HepG2 (cell line): Measurements from ENCODE around the gene STUB1. TPM values are rescaled to one million over a fixed set of nuclear protein-coding genes. Genes with fewer than 3 reads are reported as not detected.

Experiments
- ATF3 ChIP-seq: sonication (generic); formaldehyde crosslinking; IDR thresholded peaks from 2 replicates; pipeline ENCODE4 v1.4.0; 2020; ENCODE audit warnings: missing genetic modification reagents
- ATF7-NPFF ChIP-seq: sonication (generic); formaldehyde crosslinking; IDR thresholded peaks from 2 replicates; pipeline ENCODE4 v1.8.1; 2023; ENCODE audit warnings: mild to moderate bottlenecking, low read depth, missing genetic modification reagents, moderate library complexity
- CREBL2 ChIP-seq: sonication (generic); formaldehyde crosslinking; IDR thresholded peaks from 2 replicates; pipeline ENCODE4 v1.8.1; 2023; ENCODE audit warnings: missing genetic modification reagents, mild to moderate bottlenecking, borderline replicate concordance
- ELF4 ChIP-seq: sonication (generic); formaldehyde crosslinking; IDR thresholded peaks from 2 replicates; pipeline ENCODE4 v1.5.0; 2020; ENCODE audit warnings: missing genetic modification reagents, mild to moderate bottlenecking, moderate library complexity, borderline replicate concordance
- ETV5 ChIP-seq: IDR thresholded peaks from 2 replicates; pipeline ENCODE4 v1.6.1; 2018; ENCODE audit warnings: missing biosample characterization, missing genetic modification reagents, inconsistent platforms, borderline replicate concordance
- KMT2B ChIP-seq: IDR thresholded peaks from 2 replicates; pipeline ENCODE4 v1.6.1; 2016; ENCODE audit warnings: missing genetic modification reagents, missing compliant biosample characterization
- NONO ChIP-seq, 2 experiments: fragments of 450-650 bp in 1 of 2; sonication (generic) in 1 of 2; formaldehyde crosslinking in 1 of 2; IDR thresholded peaks in 1 of 2; conservative IDR thresholded peaks in 1 of 2; 2 replicates each; pipeline versions ENCODE4 v1.6.1 to v1.8.0; 2017 to 2022; ENCODE audit warnings: mild to moderate bottlenecking in 1 of 2, missing genetic modification reagents in 1 of 2, moderate library complexity in 1 of 2
- PATZ1 ChIP-seq: sonication (generic); formaldehyde crosslinking; IDR thresholded peaks from 2 replicates; pipeline ENCODE4 v1.4.0; 2020; ENCODE audit warnings: missing genetic modification reagents
- SAFB2 ChIP-seq: sonication (generic); formaldehyde crosslinking; IDR thresholded peaks from 2 replicates; pipeline ENCODE4 v1.5.1; 2020; ENCODE audit warnings: missing genetic modification reagents, low read depth, mild to moderate bottlenecking, borderline replicate concordance
- TARDBP ChIP-seq: sonication (generic); formaldehyde crosslinking; IDR thresholded peaks from 2 replicates; pipeline ENCODE4 v1.8.0; 2022; ENCODE audit warnings: mild to moderate bottlenecking, missing genetic modification reagents
- TCF7 ChIP-seq: sonication (generic); IDR thresholded peaks from 2 replicates; pipeline ENCODE4 v1.6.1; 2016; ENCODE audit warnings: antibody characterized with exemption, low read depth
- TRIM22 ChIP-seq: fragments of 450-650 bp; IDR thresholded peaks from 2 replicates; pipeline ENCODE4 v1.6.1; 2017
- TSC22D2 ChIP-seq: sonication (generic); formaldehyde crosslinking; IDR thresholded peaks from 2 replicates; pipeline ENCODE4 v1.5.1; 2020; ENCODE audit warnings: missing genetic modification reagents, mild to moderate bottlenecking, borderline replicate concordance
- ZBTB26 ChIP-seq: IDR thresholded peaks from 2 replicates; pipeline ENCODE4 v1.6.1; 2016; ENCODE audit warnings: missing compliant biosample characterization, missing genetic modification reagents, borderline replicate concordance
- ZNF12 ChIP-seq: sonication (generic); formaldehyde crosslinking; IDR thresholded peaks from 2 replicates; pipeline ENCODE4 v1.5.0; 2020; ENCODE audit warnings: missing genetic modification reagents
- ZNF207 ChIP-seq: fragments of 450-650 bp; IDR thresholded peaks from 2 replicates; pipeline ENCODE4 v1.6.1; 2016; ENCODE audit warnings: antibody characterized with exemption, borderline replicate concordance
- ZNF224 ChIP-seq: sonication (generic); formaldehyde crosslinking; IDR thresholded peaks from 2 replicates; pipeline ENCODE4 v1.5.0; 2020; ENCODE audit warnings: mild to moderate bottlenecking, missing genetic modification reagents
- ZNF225 ChIP-seq: sonication (generic); formaldehyde crosslinking; IDR thresholded peaks from 2 replicates; pipeline ENCODE4 v1.4.0; 2020; ENCODE audit warnings: mild to moderate bottlenecking, missing genetic modification reagents
- ZNF260 ChIP-seq: sonication (generic); formaldehyde crosslinking; IDR thresholded peaks from 2 replicates; pipeline ENCODE4 v1.4.0; 2020; ENCODE audit warnings: missing genetic modification reagents, low read depth, mild to moderate bottlenecking, borderline replicate concordance
- ZNF431 ChIP-seq: sonication (generic); formaldehyde crosslinking; IDR thresholded peaks from 2 replicates; pipeline ENCODE4 v1.9.0; 2022; ENCODE audit warnings: missing genetic modification reagents, low read depth, mild to moderate bottlenecking, borderline replicate concordance
- ZNF570 ChIP-seq: sonication (generic); formaldehyde crosslinking; IDR thresholded peaks from 2 replicates; pipeline ENCODE4 v1.4.0; 2020; ENCODE audit warnings: mild to moderate bottlenecking, missing genetic modification reagents, borderline replicate concordance
- ZNF670 ChIP-seq: sonication (generic); formaldehyde crosslinking; IDR thresholded peaks from 2 replicates; pipeline ENCODE4 v1.8.0; 2022; ENCODE audit warnings: mild to moderate bottlenecking, missing genetic modification reagents, borderline replicate concordance
- ZNF674 ChIP-seq: sonication (generic); formaldehyde crosslinking; IDR thresholded peaks from 2 replicates; pipeline ENCODE4 v1.5.0; 2020; ENCODE audit warnings: low read depth, mild to moderate bottlenecking, missing genetic modification reagents
- ZNF878 ChIP-seq: sonication (generic); formaldehyde crosslinking; IDR thresholded peaks from 2 replicates; pipeline ENCODE4 v1.8.1; 2023; ENCODE audit warnings: mild to moderate bottlenecking, missing genetic modification reagents, moderate library complexity
- ZSCAN12 ChIP-seq: sonication (generic); formaldehyde crosslinking; IDR thresholded peaks from 2 replicates; pipeline ENCODE4 v1.9.0; 2021; ENCODE audit warnings: mild to moderate bottlenecking, missing genetic modification reagents
- ZSCAN29 ChIP-seq: sonication (generic); formaldehyde crosslinking; conservative IDR thresholded peaks from 2 replicates; pipeline ENCODE4 v1.4.0; 2020; ENCODE audit warnings: mild to moderate bottlenecking, missing genetic modification reagents
- polyA plus RNA-seq, 8 experiments: library from polyadenylated mRNA; depleted of rRNA in 3 of 8; stranded (reverse) in 7 of 8; unstranded in 1 of 8; fragments of >200 nt; fragmentation: Illumina TruSeq in 4 of 8; extraction: Trizol in 4 of 8; gene quantifications; 2 replicates each; pipeline versions ENCODE4 v1.2.1 to v1.2.3, GENCODE V29; 2011 to 2016; ENCODE audit warnings: low read depth in 4 of 8, missing spikeins in 1 of 8, mixed read lengths in 1 of 8; ENCODE audit not compliant: insufficient read depth in 1 of 8
- total RNA-seq, 5 experiments: library from RNA; depleted of rRNA; stranded (reverse); fragments of >200 nt; fragmentation: Illumina TruSeq; extraction: Trizol; gene quantifications; 2 replicates each; pipeline ENCODE4 v1.2.3, GENCODE V29; 2016; ENCODE audit warnings: low read depth in 1 of 5

The STUB1 gene
- total and polyA plus RNA-seq, 2 of the 13 experiments (the other 11 are each of a cell fraction or from before 2014, with no cell fraction given): 52.9 to 78.2 TPM

GRCh38 chr16:648071-648780 is 32.0 kb upstream of the STUB1 start (continued):
- TF ChIP-seq TRIM22: no peak
- no peak for TF ChIP-seq ATF7-NPFF (CRISPR knock-in tag)
- TF ChIP-seq ZNF878: no peak
- TF ChIP-seq SAFB2 (CRISPR knock-in tag): no peak; the same call in 1 of the 2 replicates
- no peak for TF ChIP-seq ZNF670 (CRISPR knock-in tag)
- TF ChIP-seq TARDBP: peak; percentile 41; the same call in 1 of the 2 replicates
- TF ChIP-seq TCF7: no peak
- TF ChIP-seq NONO (IDR thresholded peaks at IDR 0.05): no peak
- peak; percentile 44; the same call in 1 of the 2 replicates for TF ChIP-seq NONO (CRISPR knock-in tag; conservative IDR thresholded peaks at IDR 0.05)
- no peak for TF ChIP-seq CREBL2 (CRISPR knock-in tag)
- TF ChIP-seq ETV5 (CRISPR knock-in tag): no peak
- TF ChIP-seq ZNF224 (CRISPR knock-in tag): no peak
- no peak for TF ChIP-seq ZNF207
- TF ChIP-seq ZNF12 (CRISPR knock-in tag): no peak
- no peak for TF ChIP-seq ATF3
- TF ChIP-seq ZSCAN29: no peak
- peak; percentile 53 for TF ChIP-seq PATZ1 (CRISPR knock-in tag)
- no peak for TF ChIP-seq ZNF431
- TF ChIP-seq ZSCAN12 (CRISPR knock-in tag): no peak
- TF ChIP-seq KMT2B (CRISPR knock-in tag): no peak
- TF ChIP-seq ZNF570 (CRISPR knock-in tag): no peak
- no peak for TF ChIP-seq ZBTB26 (CRISPR knock-in tag)
- no peak for TF ChIP-seq TSC22D2
- no peak for TF ChIP-seq ZNF674 (CRISPR knock-in tag)
- no peak for TF ChIP-seq ZNF260 (CRISPR knock-in tag)
- TF ChIP-seq ZNF225 (CRISPR knock-in tag): no peak
- TF ChIP-seq ELF4 (CRISPR knock-in tag): no peak
